Activated CD8-positive, alpha-beta T cell treated with anti-CD3 and anti-CD28 coated beads for 36 hours (primary cell): ENCODE results near the gene MAPK8IP3. TPM values are rescaled to one million over a fixed set of nuclear protein-coding genes. Genes with fewer than 3 reads are reported as not detected.
A peak's percentile ranks its signal among the peaks of the same experiment; 100 is the strongest.

Source experiments
- ATAC-seq: fragments of 200-7000 bp; cut with Tn5 transposase; one replicate; pipeline ENCODE4 v1.10.0; 2021; ENCODE audit warnings: mild to moderate bottlenecking, moderate library complexity
- CTCF ChIA-PET: fragments of 350-600 bp; sonication (Branson Sonifier 250); formaldehyde crosslinking; loops from one replicate; lab custom pipeline; 2021; ENCODE audit warnings: antibody characterized with exemption; lab: Charles Lee
- POLR2A ChIA-PET: fragments of 350-600 bp; sonication (Branson Sonifier 250); formaldehyde crosslinking; loops from one replicate; lab custom pipeline; 2021; ENCODE audit warnings: antibody characterized with exemption; lab: Charles Lee
- DNase-seq: peaks from one replicate; pipeline ENCODE4 v3.0.0-alpha.2; 2020
- H3K27ac Mint-ChIP-seq: one replicate; pipeline ENCODE4 v1.8.0; 2021; ENCODE audit warnings: mild to moderate bottlenecking, mixed read lengths
- H3K27me3 Mint-ChIP-seq: one replicate; pipeline ENCODE4 v1.8.0; 2021; ENCODE audit warnings: mixed read lengths
- H3K36me3 Mint-ChIP-seq: one replicate; pipeline ENCODE4 v1.8.0; 2021; ENCODE audit warnings: low read depth, mixed read lengths
- H3K4me1 Mint-ChIP-seq: one replicate; pipeline ENCODE4 v1.8.0; 2021; ENCODE audit warnings: low read depth, mixed read lengths
- H3K4me3 Mint-ChIP-seq: one replicate; pipeline ENCODE4 v1.8.0; 2021; ENCODE audit warnings: mild to moderate bottlenecking, moderate library complexity, mixed read lengths
- H3K9me3 Mint-ChIP-seq: one replicate; pipeline ENCODE4 v1.8.0; 2021; ENCODE audit warnings: mixed read lengths
- intact Hi-C: fragments of 100-400 bp; cut with micrococcal nuclease; formaldehyde crosslinking; loops from one replicate; pipeline ENCODE4 v1.10.0; 2022
- total RNA-seq, 2 experiments: library from RNA; stranded (reverse); gene quantifications; one replicate each; pipeline ENCODE4 v1.2.3, GENCODE V29; 2021
- TF ChIP-seq, protein P1 (sequence below): fragments of 200-600 bp; IDR thresholded peaks from one replicate; pipeline ENCODE4 v1.8.0; 2022; ENCODE audit warnings: antibody characterized with exemption, mild to moderate bottlenecking

MAPK8IP3 gene
- total RNA-seq, 2 experiments from 2014 or later = 58.4 to 65.1 TPM

- POLR2A ChIA-PET = interaction anchor here (1.4 to 1.8 kb wide), 3 partner anchors 11 to 42 kb away, joined by 3 to 5 read pairs (median 4); partner anchors contain the start of gene JPT2
- intact Hi-C loops = no loop called here
- Mint-ChIP-seq H3K36me3 (peaks cover 3% of the 10 kb centered on the region), H3K4me1 (peaks cover 43% of the 10 kb centered on the region), H3K9me3 (no peaks in the 10 kb centered on the region), H3K27me3 (no peaks in the 10 kb centered on the region), H3K4me3 (peak overlapping the region; percentile 96), H3K27ac (peak overlapping the region; percentile 83)
- CTCF ChIA-PET = interaction anchor here (1.0 to 1.1 kb wide), 3 partner anchors 42 to 74 kb away, joined by 3 to 4 read pairs (median 4); partner anchors contain the start of genes EME2, NUBP2 and SPSB3
- peak; percentile 30 for DNase-seq
- TF ChIP-seq, protein P1, sequence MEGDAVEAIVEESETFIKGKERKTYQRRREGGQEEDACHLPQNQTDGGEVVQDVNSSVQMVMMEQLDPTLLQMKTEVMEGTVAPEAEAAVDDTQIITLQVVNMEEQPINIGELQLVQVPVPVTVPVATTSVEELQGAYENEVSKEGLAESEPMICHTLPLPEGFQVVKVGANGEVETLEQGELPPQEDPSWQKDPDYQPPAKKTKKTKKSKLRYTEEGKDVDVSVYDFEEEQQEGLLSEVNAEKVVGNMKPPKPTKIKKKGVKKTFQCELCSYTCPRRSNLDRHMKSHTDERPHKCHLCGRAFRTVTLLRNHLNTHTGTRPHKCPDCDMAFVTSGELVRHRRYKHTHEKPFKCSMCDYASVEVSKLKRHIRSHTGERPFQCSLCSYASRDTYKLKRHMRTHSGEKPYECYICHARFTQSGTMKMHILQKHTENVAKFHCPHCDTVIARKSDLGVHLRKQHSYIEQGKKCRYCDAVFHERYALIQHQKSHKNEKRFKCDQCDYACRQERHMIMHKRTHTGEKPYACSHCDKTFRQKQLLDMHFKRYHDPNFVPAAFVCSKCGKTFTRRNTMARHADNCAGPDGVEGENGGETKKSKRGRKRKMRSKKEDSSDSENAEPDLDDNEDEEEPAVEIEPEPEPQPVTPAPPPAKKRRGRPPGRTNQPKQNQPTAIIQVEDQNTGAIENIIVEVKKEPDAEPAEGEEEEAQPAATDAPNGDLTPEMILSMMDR = no peak
- no peak for ATAC-seq
Measured at GRCh38 chr16:1708083-1708767, 2.2 kb downstream of the MAPK8IP3 start.

DNA sequence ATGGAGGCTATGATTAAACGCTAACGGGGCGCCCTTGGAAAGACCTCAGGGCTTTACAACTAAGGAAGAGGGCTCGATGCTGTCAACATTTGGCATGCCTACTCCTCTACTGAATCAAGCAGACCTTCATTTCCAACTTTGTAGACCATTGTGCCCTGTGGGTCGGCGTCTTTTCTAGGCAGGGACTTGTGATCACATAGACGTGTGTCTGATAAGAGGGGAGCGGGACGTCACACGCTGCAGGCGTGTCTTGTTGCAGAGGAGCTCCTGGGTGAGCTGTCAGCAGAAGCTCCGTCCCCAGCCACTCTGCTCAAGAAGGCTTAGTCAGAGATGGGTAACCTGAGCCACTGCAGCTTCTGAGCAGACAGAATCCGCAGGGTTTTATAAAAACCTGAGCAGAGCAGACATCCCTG lies 2.8 kb downstream of the MAPK8IP3 start:
- peak; percentile 13 for ATAC-seq
- Mint-ChIP-seq H3K27ac (no peak overlapping the region), H3K4me1 (peaks cover 48% of the 10 kb centered on the region), H3K36me3 (peaks cover 3% of the 10 kb centered on the region), H3K27me3 (no peaks in the 10 kb centered on the region), H3K9me3 (no peaks in the 10 kb centered on the region), H3K4me3 (peak overlapping the region; percentile 96)
- DNase-seq = peak; percentile 62
- intact Hi-C loops = no loop called here
- ChIA-PET CTCF (interaction anchor here (1.0 to 1.1 kb wide), 2 partner anchors 41 to 74 kb away, joined by 3 to 4 read pairs; partner anchors contain the start of genes NUBP2 and SPSB3), POLR2A (interaction anchor here (1.4 to 1.8 kb wide), 3 partner anchors 10 to 42 kb away, joined by 3 to 5 read pairs (median 4); partner anchors contain the start of gene JPT2)
- TF ChIP-seq, protein P1 = no peak

DNA sequence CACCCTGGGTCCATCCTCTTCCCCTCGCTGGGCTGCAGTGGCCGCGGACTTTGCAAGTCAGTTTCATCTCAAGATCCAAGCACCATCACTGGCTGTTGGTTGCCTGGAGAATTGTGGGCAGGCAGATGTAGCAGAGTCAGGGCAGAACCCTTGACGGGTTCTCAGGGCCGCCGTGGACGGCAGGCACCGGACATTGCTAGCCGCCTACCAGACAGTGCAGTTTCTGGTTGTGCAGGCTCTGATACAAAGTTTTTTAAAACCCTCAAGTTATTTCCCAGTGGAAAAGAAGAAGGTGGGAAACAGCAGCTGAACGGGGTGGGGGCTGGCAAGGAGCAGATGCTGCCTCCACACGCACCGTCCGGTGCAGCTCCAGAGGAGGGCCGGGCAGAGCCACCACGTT lies 3.4 kb downstream of the MAPK8IP3 start:
- Mint-ChIP-seq H3K4me1 (peaks cover 50% of the 10 kb centered on the region), H3K36me3 (peaks cover 1% of the 10 kb centered on the region), H3K27ac (no peak overlapping the region), H3K4me3 (no peak overlapping the region), H3K9me3 (no peaks in the 10 kb centered on the region), H3K27me3 (no peaks in the 10 kb centered on the region)
- TF ChIP-seq, protein P1 = no peak
- ChIA-PET CTCF (no interaction called here), POLR2A (interaction anchor here (1.4 kb wide), 1 partner anchor 30 kb away, joined by 4 read pairs; the partner anchor contains the start of gene JPT2)
- ATAC-seq (no peak), DNase-seq (no peak)
- intact Hi-C loops = no loop called here

DNA sequence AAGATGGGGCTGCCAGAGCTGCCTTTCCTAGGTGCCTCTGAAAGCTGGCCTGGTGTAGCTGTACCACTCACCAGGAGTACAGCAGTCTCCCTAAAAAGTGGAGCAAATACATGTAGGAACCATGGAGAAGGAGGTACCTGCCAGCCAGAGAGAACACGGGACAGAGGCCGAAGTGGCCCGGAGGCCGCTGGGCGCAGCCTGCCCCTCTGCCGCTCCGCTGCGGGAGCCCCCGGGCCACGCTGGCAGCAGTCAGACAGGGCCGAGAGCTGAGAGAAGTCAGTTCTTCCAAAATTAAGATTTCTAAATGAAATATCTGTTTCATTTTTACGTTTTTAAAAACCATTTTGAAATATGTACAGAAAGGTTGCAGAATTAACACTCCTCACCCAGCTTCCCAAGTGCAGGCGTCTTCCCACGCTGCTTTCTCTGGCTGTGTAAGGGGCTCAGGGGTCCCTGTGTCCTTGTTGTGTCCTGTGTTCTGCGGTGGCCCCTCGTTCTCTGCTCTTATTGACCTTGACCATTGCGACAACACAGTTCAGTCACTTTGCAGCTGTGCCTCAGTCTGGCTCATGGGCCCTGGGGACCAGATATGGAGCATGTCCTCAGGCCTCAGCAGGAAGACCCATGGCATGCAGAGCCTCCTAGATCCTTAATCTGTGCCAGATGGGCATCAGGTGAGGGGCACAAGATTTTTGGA lies 5.0 kb downstream of the MAPK8IP3 start:
- no peak for DNase-seq
- H3K4me3 Mint-ChIP-seq = no peak overlapping the region
- no peak overlapping the region for H3K27ac Mint-ChIP-seq
- H3K27me3 Mint-ChIP-seq = no peaks in the 10 kb centered on the region
- intact Hi-C loops = no loop called here
- ATAC-seq = no peak
- peaks cover 45% of the 10 kb centered on the region for H3K4me1 Mint-ChIP-seq
- ChIA-PET CTCF (interaction anchor here (1.1 kb wide), 1 partner anchor 10 kb away, joined by 3 read pairs; no protein-coding TSS in a partner anchor), POLR2A (interaction anchor here (0.8 kb wide), 1 partner anchor 33 kb away, joined by 3 read pairs; the partner anchor contains the start of gene JPT2)
- TF ChIP-seq, protein P1 = no peak
- no peaks in the 10 kb centered on the region for H3K9me3 Mint-ChIP-seq
- H3K36me3 Mint-ChIP-seq = peaks cover 1% of the 10 kb centered on the region
